Suppressor macrophage (primary cell): ENCODE measurements around the gene CCDC81.
"Not testable (repeated sequence)": the region's sequence is repeated elsewhere in the genome, so short reads cannot be mapped to it uniquely, and the experiment has no call there.

Experiments
- DNase-seq, 4 experiments: peaks; one replicate each; pipeline ENCODE4 v3.0.0-alpha.2; 2020 to 2022
- total RNA-seq, 17 experiments: gene quantifications; one replicate each; lab custom pipeline; 2026; ENCODE audit warnings: mixed read lengths in 6 of 17, inconsistent platforms in 3 of 17; lab: John Stamatoyannopoulos, UW

Gene CCDC81
- total RNA-seq, result 0.06 to 2.8 (median 0.13) reads per million in 17 experiments

- no peak for DNase-seq
Observed at GRCh38 chr11:86374586-86374985, at the start of gene CCDC81. CCDC81 (plus strand) TSS chr11:86374887; CDS start chr11:86375164, 277 bp downstream.

GRCh38 chr11:86335131-86335767, 39.4 kb upstream of the CCDC81 start:
- no peak for DNase-seq

- DNase-seq, result no peak
Observed at GRCh38 chr11:86337227-86337626, 37.5 kb upstream of the CCDC81 start.

GRCh38 chr11:86341382-86341781, 33.3 kb upstream of the CCDC81 start:
- no peak for DNase-seq

GRCh38 chr11:86346513-86346912, 28.2 kb upstream of the CCDC81 start:
- DNase-seq, result peak in 3 of 4 experiments; percentile 12 to 34 (median 16)

GRCh38 chr11:86355256-86355655, 19.4 kb upstream of the CCDC81 start:
- no peak for DNase-seq

- DNase-seq, result not testable (repeated sequence)
Observed at GRCh38 chr11:86357412-86357811, 17.3 kb upstream of the CCDC81 start.

GRCh38 chr11:86358720-86359119, 16.0 kb upstream of the CCDC81 start:
- no peak for DNase-seq

- peak in 1 of 4 experiments; percentile 11 for DNase-seq
Observed at GRCh38 chr11:86360775-86361395, 13.8 kb upstream of the CCDC81 start.

GRCh38 chr11:86363424-86363823, 11.3 kb upstream of the CCDC81 start:
- DNase-seq, result no peak

- DNase-seq, result no peak
Observed at GRCh38 chr11:86365546-86365945, 9.1 kb upstream of the CCDC81 start.

- DNase-seq, result no peak
Observed at GRCh38 chr11:86369668-86370067, 5.0 kb upstream of the CCDC81 start.

GRCh38 chr11:86370171-86370570, 4.5 kb upstream of the CCDC81 start:
- no peak for DNase-seq

GRCh38 chr11:86370922-86371594, 3.6 kb upstream of the CCDC81 start:
- DNase-seq, result peak; percentile 15 to 54 (median 29)

- no peak for DNase-seq
Observed at GRCh38 chr11:86372041-86372440, 2.6 kb upstream of the CCDC81 start.

GRCh38 chr11:86372586-86372985, 2.1 kb upstream of the CCDC81 start:
- DNase-seq, result no peak

- DNase-seq, result no peak
Observed at GRCh38 chr11:86374069-86374468, 618 bp upstream of the CCDC81 start.

- DNase-seq, result no peak
Observed at GRCh38 chr11:86377972-86378371, 3.3 kb downstream of the CCDC81 start.

GRCh38 chr11:86380295-86381059, 5.8 kb downstream of the CCDC81 start:
- DNase-seq, result no peak

- no peak for DNase-seq
Observed at GRCh38 chr11:86383041-86383955, 8.6 kb downstream of the CCDC81 start.

GRCh38 chr11:86386283-86386682, 11.6 kb downstream of the CCDC81 start:
- no peak for DNase-seq

- no peak for DNase-seq
Observed at GRCh38 chr11:86386746-86387145, 12.1 kb downstream of the CCDC81 start.
